ENCODE results near the gene RIT1. TPM values are rescaled to one million over a fixed set of nuclear protein-coding genes. Genes with fewer than 3 reads are reported as not detected.

RIT1 gene
- total RNA-seq, 1 donor from 2014 or later = 69.2 TPM

DNA sequence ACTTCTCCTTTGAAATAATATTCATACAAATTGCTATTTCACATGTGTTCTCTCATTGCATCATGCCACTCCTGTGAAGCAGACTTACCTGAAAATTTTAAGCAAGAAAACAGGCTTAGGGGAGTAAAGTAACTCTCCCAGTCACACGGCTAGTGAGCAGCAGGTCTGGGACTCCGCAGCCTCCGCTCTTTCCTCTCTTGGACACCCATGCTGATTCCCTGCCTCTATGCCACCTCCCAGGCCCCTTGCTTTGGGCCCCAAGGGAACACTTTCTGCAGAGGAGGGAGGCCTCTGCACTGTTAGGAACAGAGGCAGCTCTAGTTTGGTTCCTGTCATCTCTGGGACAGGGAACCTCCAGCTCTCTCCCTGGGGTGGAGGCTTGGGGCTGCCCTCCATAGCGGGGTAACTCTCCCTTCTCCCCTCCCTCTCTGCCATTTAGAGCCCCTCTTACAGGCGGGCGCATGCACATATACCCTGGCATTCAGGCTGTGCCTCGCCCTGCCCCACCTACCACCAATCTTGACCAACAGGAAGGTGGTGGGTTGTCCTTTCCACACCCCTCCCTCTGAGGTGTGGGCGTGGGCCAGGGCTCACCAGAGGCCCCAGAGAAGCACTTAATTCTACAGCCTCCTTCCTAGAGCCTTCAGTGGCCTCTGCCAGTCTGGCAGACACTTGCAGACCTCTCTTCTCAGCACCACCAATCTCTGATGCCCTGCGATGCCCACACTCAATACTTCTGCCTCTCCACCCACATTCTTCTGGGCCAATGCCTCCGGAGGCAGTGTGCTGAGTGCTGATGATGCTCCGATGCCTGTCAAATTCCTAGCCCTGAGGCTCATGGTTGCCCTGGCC is 30.1 kb upstream of the RIT1 start, which contains the start of gene RXFP4:
RXFP4 (plus strand) TSS at position 646 of the 852 bp plus-strand sequence; CDS start at position 718, 72 bp downstream.
- H3K36me3 Mint-ChIP-seq (ENCODE audit: low read depth, unreplicated experiment) = peaks cover 3% of the 10 kb centered on the region
- peaks cover 55% of the 10 kb centered on the region for H3K4me1 Mint-ChIP-seq (ENCODE audit: unreplicated experiment)
- H3K9me3 Mint-ChIP-seq (ENCODE audit: unreplicated experiment) = no peaks in the 10 kb centered on the region
- H3K27ac Mint-ChIP-seq (ENCODE audit: unreplicated experiment) = peak within 1 kb of the TSS; percentile 97
- H3K4me3 Mint-ChIP-seq (ENCODE audit: unreplicated experiment) = peak within 1 kb of the TSS; percentile 76
- DNase-seq (ENCODE audit: low spot score) = peak; percentile 38
- TF ChIP-seq CTCF (IDR thresholded peaks at IDR 0.05; ENCODE audit: unreplicated experiment) = no peak
- peaks cover 22% of the 10 kb centered on the region for H3K27me3 Mint-ChIP-seq (ENCODE audit: unreplicated experiment)

- peak overlapping the region; percentile 97 for H3K27ac Mint-ChIP-seq (ENCODE audit: unreplicated experiment)
Observed at GRCh38 chr1:155940482-155940992, 29.4 kb upstream of the RIT1 start.

GRCh38 chr1:155938220-155938627 is 27.1 kb upstream of the RIT1 start:
- H3K27ac Mint-ChIP-seq (ENCODE audit: unreplicated experiment) = peak overlapping the region; percentile 24

More at GRCh38 chr1:155940482-155940992, 29.4 kb upstream of the RIT1 start:
- H3K36me3 Mint-ChIP-seq (ENCODE audit: low read depth, unreplicated experiment) = no peaks in the 10 kb centered on the region
- TF ChIP-seq CTCF (IDR thresholded peaks at IDR 0.05; ENCODE audit: unreplicated experiment) = no peak
- H3K27me3 Mint-ChIP-seq (ENCODE audit: unreplicated experiment) = peaks cover 22% of the 10 kb centered on the region
- H3K4me3 Mint-ChIP-seq (ENCODE audit: unreplicated experiment) = peak overlapping the region; percentile 76
- H3K4me1 Mint-ChIP-seq (ENCODE audit: unreplicated experiment) = peaks cover 52% of the 10 kb centered on the region
- H3K9me3 Mint-ChIP-seq (ENCODE audit: unreplicated experiment) = no peaks in the 10 kb centered on the region
- peak; percentile 48 for DNase-seq (ENCODE audit: low spot score)

DNA sequence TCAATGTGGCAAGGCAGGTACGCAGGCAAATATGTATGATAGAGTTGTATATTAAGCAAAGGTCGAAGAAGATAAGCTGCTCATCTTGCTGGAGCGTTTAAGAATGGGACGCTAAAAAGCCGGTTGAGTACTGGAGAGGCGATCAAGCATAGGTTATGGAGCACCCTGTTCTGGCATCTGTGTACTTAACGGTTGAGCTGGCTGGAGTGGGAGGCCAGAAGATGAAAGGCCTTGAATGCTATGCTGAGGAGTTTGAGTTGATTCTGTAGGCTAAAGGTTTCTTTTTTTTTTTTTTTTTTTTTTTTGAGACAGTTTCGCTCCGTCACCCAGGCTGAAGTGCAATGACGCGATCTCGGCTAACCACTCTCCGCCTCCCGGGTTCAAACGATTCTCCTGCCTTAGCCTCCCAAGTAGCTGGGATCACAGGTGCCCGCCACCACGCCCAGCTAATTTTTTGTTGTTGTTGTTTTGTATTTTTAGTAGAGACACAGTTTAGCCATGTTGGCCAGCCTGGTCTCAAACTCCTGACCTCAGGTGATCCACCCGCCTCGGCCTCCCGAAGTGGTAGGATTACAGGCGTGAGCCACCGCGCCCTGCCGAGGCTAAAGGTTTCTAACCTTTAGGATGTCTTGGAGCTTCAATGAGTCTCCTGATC is 23.9 kb upstream of the RIT1 start:
- Mint-ChIP-seq H3K36me3 (ENCODE audit: low read depth, unreplicated experiment) (peaks cover 11% of the 10 kb centered on the region), H3K4me3 (ENCODE audit: unreplicated experiment) (no peak overlapping the region), H3K4me1 (ENCODE audit: unreplicated experiment) (peaks cover 33% of the 10 kb centered on the region), H3K27me3 (ENCODE audit: unreplicated experiment) (no peaks in the 10 kb centered on the region), H3K9me3 (ENCODE audit: unreplicated experiment) (no peaks in the 10 kb centered on the region), H3K27ac (ENCODE audit: unreplicated experiment) (no peak overlapping the region)
- no peak for TF ChIP-seq CTCF (IDR thresholded peaks at IDR 0.05; ENCODE audit: unreplicated experiment)
- DNase-seq (ENCODE audit: low spot score) = no peak

More at GRCh38 chr1:155938220-155938627, 27.1 kb upstream of the RIT1 start:
- no peaks in the 10 kb centered on the region for H3K36me3 Mint-ChIP-seq (ENCODE audit: low read depth, unreplicated experiment)
- H3K9me3 Mint-ChIP-seq (ENCODE audit: unreplicated experiment) = no peaks in the 10 kb centered on the region
- peak overlapping the region; percentile 60 for H3K4me3 Mint-ChIP-seq (ENCODE audit: unreplicated experiment)
- H3K27me3 Mint-ChIP-seq (ENCODE audit: unreplicated experiment) = peaks cover 14% of the 10 kb centered on the region
- peaks cover 43% of the 10 kb centered on the region for H3K4me1 Mint-ChIP-seq (ENCODE audit: unreplicated experiment)
- peak; percentile 13 for TF ChIP-seq CTCF (IDR thresholded peaks at IDR 0.05; ENCODE audit: unreplicated experiment)
- DNase-seq (ENCODE audit: low spot score) = peak; percentile 50

Measured in endothelial cell (in vitro differentiated cells).